ENCODE measurements around the gene EVX1. TPM values are rescaled to one million over a fixed set of nuclear protein-coding genes. Genes with fewer than 3 reads are reported as not detected.
A peak's percentile ranks its signal among the peaks of the same experiment; 100 is the strongest.

Gene EVX1
- total RNA-seq, 4 donors from 2014 or later: 1.4 to 17.2 (median 3.4) TPM; not detected in 1

DNA sequence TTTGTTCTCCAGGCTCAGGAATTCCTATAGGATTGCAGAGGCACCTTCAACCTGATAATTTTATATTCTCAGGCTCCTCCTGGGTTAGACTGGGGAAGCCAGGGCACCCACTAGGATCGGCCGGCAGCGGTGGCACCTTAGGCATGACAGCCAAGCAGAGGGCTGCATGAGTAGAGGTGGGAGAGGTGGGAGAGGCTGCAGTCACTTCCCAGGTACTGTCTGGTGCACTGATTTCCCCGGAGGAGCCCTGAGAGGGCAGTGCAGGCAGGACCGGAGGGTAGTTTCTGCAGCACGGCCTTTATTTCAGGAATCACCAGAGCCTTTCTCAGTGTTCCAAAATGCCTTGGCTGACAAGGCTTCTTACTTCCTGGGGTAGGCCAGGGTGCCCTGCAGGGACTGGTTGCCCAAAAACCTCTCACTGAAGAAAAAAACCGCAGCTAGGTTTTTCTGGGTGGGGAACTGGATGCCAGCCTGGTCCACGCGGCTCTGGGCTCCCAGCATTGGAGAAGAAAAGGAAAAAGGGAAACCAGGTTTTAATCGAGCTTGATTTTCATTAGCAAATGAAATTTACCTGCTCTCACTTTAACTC lies 39.1 kb upstream of the EVX1 start:
- H3K27ac ChIP-seq: peak overlapping the region; percentile 76 to 99 (median 96)
- DNase-seq: no peak
- 0 to 34% methylated on average over 1 to 10 of the region's 10 CpGs for WGBS, 2 donors (ENCODE audit: low coverage in 1 of 2)
- intact Hi-C loops (cut with DNase I; ENCODE audit: low total_unique reads): loop anchor here (10.0 kb wide), 1 partner anchor 371 kb away; no protein-coding TSS in a partner anchor
- in situ Hi-C loops (cut with MboI; ENCODE audit: low pct_ligation_motif_present in 1 of 4, low pct_unique_long_range_greater_than_20kb in 1 of 4, low sequenced_read_pairs in 3 of 4): loop anchor here (10.0 to 25.0 kb wide), 7 partner anchors 371 to 809 kb away; no protein-coding TSS in a partner anchor
- H3K9me3 ChIP-seq: no peaks in the 10 kb centered on the region
- peaks cover 4 to 41% (median 17%) of the 10 kb centered on the region in 4 donors for H3K4me1 ChIP-seq
- H3K27me3 ChIP-seq: peaks cover 90% of the 10 kb centered on the region
- TF ChIP-seq POLR2A (IDR thresholded peaks at IDR 0.05): peak; percentile 20
- no peak for TF ChIP-seq POLR2AphosphoS5 (IDR thresholded peaks at IDR 0.05)
- no peak for TF ChIP-seq EP300 (IDR thresholded peaks at IDR 0.05; ENCODE audit: low read depth)
- TF ChIP-seq, protein P1, sequence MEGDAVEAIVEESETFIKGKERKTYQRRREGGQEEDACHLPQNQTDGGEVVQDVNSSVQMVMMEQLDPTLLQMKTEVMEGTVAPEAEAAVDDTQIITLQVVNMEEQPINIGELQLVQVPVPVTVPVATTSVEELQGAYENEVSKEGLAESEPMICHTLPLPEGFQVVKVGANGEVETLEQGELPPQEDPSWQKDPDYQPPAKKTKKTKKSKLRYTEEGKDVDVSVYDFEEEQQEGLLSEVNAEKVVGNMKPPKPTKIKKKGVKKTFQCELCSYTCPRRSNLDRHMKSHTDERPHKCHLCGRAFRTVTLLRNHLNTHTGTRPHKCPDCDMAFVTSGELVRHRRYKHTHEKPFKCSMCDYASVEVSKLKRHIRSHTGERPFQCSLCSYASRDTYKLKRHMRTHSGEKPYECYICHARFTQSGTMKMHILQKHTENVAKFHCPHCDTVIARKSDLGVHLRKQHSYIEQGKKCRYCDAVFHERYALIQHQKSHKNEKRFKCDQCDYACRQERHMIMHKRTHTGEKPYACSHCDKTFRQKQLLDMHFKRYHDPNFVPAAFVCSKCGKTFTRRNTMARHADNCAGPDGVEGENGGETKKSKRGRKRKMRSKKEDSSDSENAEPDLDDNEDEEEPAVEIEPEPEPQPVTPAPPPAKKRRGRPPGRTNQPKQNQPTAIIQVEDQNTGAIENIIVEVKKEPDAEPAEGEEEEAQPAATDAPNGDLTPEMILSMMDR (IDR thresholded peaks at IDR 0.05): no peak
- H3K36me3 ChIP-seq: no peaks in the 10 kb centered on the region
- peak overlapping the region in 3 of 4 donors; percentile 18 to 73 (median 57) for H3K4me3 ChIP-seq

DNA sequence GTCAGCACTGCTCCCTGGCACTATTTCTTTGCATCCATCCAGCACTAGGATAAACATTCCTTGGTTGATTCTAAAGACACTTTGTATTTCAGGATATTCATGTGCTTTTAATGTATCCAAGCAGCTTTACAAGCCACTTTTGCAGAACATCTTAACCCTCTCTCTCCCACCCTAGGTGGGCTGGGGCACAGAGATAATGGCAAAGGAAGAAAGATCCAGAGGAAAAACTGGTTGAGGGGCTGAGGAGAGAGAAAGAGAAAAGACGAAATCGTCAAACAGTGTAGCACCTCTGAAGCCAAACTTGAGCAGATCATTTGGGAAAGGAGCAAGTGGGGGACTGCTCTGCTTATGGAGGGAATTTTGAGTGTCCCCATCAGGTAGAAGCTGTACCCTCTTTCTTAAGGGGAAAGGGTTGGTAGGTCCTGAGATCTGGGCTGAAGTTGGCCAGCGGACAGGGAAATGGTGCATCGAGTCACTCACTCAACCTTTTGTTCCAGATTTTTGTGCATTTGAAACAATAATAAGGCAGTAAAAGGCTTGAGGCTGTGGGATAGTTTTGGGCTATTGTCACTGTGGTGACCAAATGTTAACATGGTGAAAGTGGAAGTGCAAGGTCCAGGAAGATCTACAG lies 38.5 kb upstream of the EVX1 start:
- Histone ChIP-seq H3K36me3 (no peaks in the 10 kb centered on the region), H3K9me3 (no peaks in the 10 kb centered on the region), H3K4me3 (peak overlapping the region in 3 of 4 donors; percentile 18 to 73 (median 57)), H3K27me3 (peaks cover 89% of the 10 kb centered on the region), H3K27ac (peak overlapping the region; percentile 76 to 99 (median 96)), H3K4me1 (peaks cover 4 to 41% (median 20%) of the 10 kb centered on the region in 4 donors)
- TF ChIP-seq EP300 (IDR thresholded peaks at IDR 0.05; ENCODE audit: low read depth) (no peak), POLR2A (IDR thresholded peaks at IDR 0.05) (no peak), POLR2AphosphoS5 (IDR thresholded peaks at IDR 0.05) (no peak)
- TF ChIP-seq, protein P1 (IDR thresholded peaks at IDR 0.05): no peak
- intact Hi-C loops (cut with DNase I; ENCODE audit: low total_unique reads): loop anchor here (10.0 kb wide), 1 partner anchor 371 kb away; no protein-coding TSS in a partner anchor
- 17 to 31% methylated on average over 2 to 4 of the region's 4 CpGs for WGBS, 2 donors (ENCODE audit: low coverage in 1 of 2)
- DNase-seq: no peak
- in situ Hi-C loops (cut with MboI; ENCODE audit: low pct_ligation_motif_present in 1 of 4, low pct_unique_long_range_greater_than_20kb in 1 of 4, low sequenced_read_pairs in 3 of 4): loop anchor here (10.0 to 25.0 kb wide), 7 partner anchors 371 to 808 kb away; no protein-coding TSS in a partner anchor

DNA sequence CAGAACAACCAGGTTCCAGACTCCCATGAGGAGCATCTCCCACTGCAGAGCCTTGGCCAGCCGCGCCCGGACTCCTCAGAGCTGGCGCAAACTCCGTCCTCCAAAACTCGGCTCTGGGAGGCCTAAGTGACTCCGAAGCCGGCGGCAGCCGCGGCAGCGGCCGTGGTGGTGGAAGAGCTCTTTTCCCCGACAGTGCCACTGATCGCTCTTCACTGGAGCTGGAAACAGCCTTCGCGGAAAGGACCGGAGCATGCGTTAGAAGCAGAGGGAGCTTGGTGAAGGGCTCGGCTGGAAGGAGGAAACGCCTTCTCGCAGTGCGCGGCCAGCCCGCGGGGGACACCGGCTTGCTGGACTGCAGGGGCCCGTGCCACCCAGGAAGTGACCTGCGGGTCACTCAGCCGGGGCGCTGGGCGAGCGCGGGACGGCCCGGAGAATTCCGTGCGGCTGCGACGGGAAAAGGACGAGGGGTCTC lies 37.7 kb upstream of the EVX1 start:
- Histone ChIP-seq H3K4me3 (peak overlapping the region; percentile 1 to 73 (median 44)), H3K27ac (peak overlapping the region; percentile 76 to 99 (median 96)), H3K27me3 (peaks cover 92% of the 10 kb centered on the region), H3K9me3 (no peaks in the 10 kb centered on the region), H3K4me1 (peaks cover 4 to 43% (median 24%) of the 10 kb centered on the region in 4 donors), H3K36me3 (no peaks in the 10 kb centered on the region)
- 14% methylated on average over 28 of the region's 41 CpGs; no CpG with 5 or more reads in 1 of the 2 donors for WGBS, 2 donors (ENCODE audit: low coverage in 1 of 2)
- no peak for DNase-seq
- in situ Hi-C loops (cut with MboI; ENCODE audit: low pct_ligation_motif_present in 1 of 4, low pct_unique_long_range_greater_than_20kb in 1 of 4, low sequenced_read_pairs in 3 of 4) (loop anchor here (10.0 to 25.0 kb wide), 7 partner anchors 370 to 807 kb away; no protein-coding TSS in a partner anchor), intact Hi-C loops (cut with DNase I; ENCODE audit: low total_unique reads) (loop anchor here (10.0 kb wide), 1 partner anchor 370 kb away; no protein-coding TSS in a partner anchor)
- TF ChIP-seq, protein P1 (IDR thresholded peaks at IDR 0.05): no peak
- TF ChIP-seq POLR2A (IDR thresholded peaks at IDR 0.05) (peak; percentile 44), EP300 (IDR thresholded peaks at IDR 0.05; ENCODE audit: low read depth) (no peak), POLR2AphosphoS5 (IDR thresholded peaks at IDR 0.05) (no peak)

Data from transverse colon (tissue), 4 donors.